Measurements from ENCODE around the gene PTGES2. TPM values are rescaled to one million over a fixed set of nuclear protein-coding genes. Genes with fewer than 3 reads are reported as not detected.
"Not testable (repeated sequence)": the region's sequence is repeated elsewhere in the genome, so short reads cannot be mapped to it uniquely, and the experiment has no call there.

PTGES2 gene
- total and polyA plus RNA-seq, 2 experiments from 2014 or later, result 141 to 240 TPM

- no peak for DNase-seq (ENCODE audit: low read depth in 1 of 2, low spot score in 1 of 2)
- Histone ChIP-seq H3K9me3 (ENCODE audit: low read depth) (no peaks in the 10 kb centered on the region), H3K36me3 (no peaks in the 10 kb centered on the region), H3K27ac (no peak overlapping the region), H3K4me1 (ENCODE audit: low read depth) (no peaks in the 10 kb centered on the region), H3K27me3 (no peaks in the 10 kb centered on the region), H3K4me3 (no peak overlapping the region)
- TF ChIP-seq CTCF (IDR thresholded peaks at IDR 0.05; ENCODE audit: low read depth, low read length), result no peak
These were observed 12.1 kb upstream of the PTGES2 start for GRCh38 chr9:128139621-128140020.

- H3K9me3 ChIP-seq (ENCODE audit: low read depth), result no peaks in the 10 kb centered on the region
- no peak overlapping the region for H3K4me3 ChIP-seq
- DNase-seq (ENCODE audit: low read depth in 1 of 2, low spot score in 1 of 2), result no peak
- H3K27ac ChIP-seq, result no peak overlapping the region
- no peaks in the 10 kb centered on the region for H3K27me3 ChIP-seq
- no peaks in the 10 kb centered on the region for H3K36me3 ChIP-seq
- no peak for TF ChIP-seq CTCF (IDR thresholded peaks at IDR 0.05; ENCODE audit: low read depth, low read length)
- no peaks in the 10 kb centered on the region for H3K4me1 ChIP-seq (ENCODE audit: low read depth)
These were observed 10.5 kb upstream of the PTGES2 start for GRCh38 chr9:128138001-128138400.

GRCh38 chr9:128136816-128137793 lies 9.6 kb upstream of the PTGES2 start:
- Histone ChIP-seq H3K27ac (no peak overlapping the region), H3K27me3 (no peaks in the 10 kb centered on the region), H3K36me3 (no peaks in the 10 kb centered on the region), H3K4me3 (no peak overlapping the region), H3K9me3 (ENCODE audit: low read depth) (no peaks in the 10 kb centered on the region), H3K4me1 (ENCODE audit: low read depth) (no peaks in the 10 kb centered on the region)
- DNase-seq (ENCODE audit: low read depth in 1 of 2, low spot score in 1 of 2), result peak in 1 of 2 donors; percentile 23
- no peak for TF ChIP-seq CTCF (IDR thresholded peaks at IDR 0.05; ENCODE audit: low read depth, low read length)

- not testable (repeated sequence) for H3K9me3 ChIP-seq (ENCODE audit: low read depth); H3K36me3 ChIP-seq; H3K4me1 ChIP-seq (ENCODE audit: low read depth); H3K27ac ChIP-seq; H3K27me3 ChIP-seq; DNase-seq (ENCODE audit: low read depth in 1 of 2, low spot score in 1 of 2); H3K4me3 ChIP-seq
These were observed 8.0 kb upstream of the PTGES2 start for GRCh38 chr9:128135561-128135960.

- not testable (repeated sequence) for H3K36me3 ChIP-seq; H3K9me3 ChIP-seq (ENCODE audit: low read depth); DNase-seq (ENCODE audit: low read depth in 1 of 2, low spot score in 1 of 2); H3K4me3 ChIP-seq; H3K4me1 ChIP-seq (ENCODE audit: low read depth); H3K27me3 ChIP-seq; H3K27ac ChIP-seq
These were observed 4.6 kb upstream of the PTGES2 start for GRCh38 chr9:128132139-128132538.

- not testable (repeated sequence) for H3K27me3 ChIP-seq; H3K9me3 ChIP-seq (ENCODE audit: low read depth); H3K27ac ChIP-seq; H3K4me3 ChIP-seq; H3K36me3 ChIP-seq; H3K4me1 ChIP-seq (ENCODE audit: low read depth); DNase-seq (ENCODE audit: low read depth in 1 of 2, low spot score in 1 of 2)
These were observed 3.8 kb upstream of the PTGES2 start for GRCh38 chr9:128131346-128131745.

- not testable (repeated sequence) for H3K36me3 ChIP-seq; DNase-seq (ENCODE audit: low read depth in 1 of 2, low spot score in 1 of 2); H3K9me3 ChIP-seq (ENCODE audit: low read depth); H3K27ac ChIP-seq; H3K4me3 ChIP-seq; H3K4me1 ChIP-seq (ENCODE audit: low read depth); H3K27me3 ChIP-seq
These were observed 3.1 kb upstream of the PTGES2 start for GRCh38 chr9:128130651-128131050.
